SU-DHL-6 (cell line): ENCODE results near the gene WDR72.

Experiments
- H2AFZ ChIP-seq: fragments of 200-600 bp; sonication (generic); 2 replicates; pipeline ENCODE4 v1.6.1; 2014; ENCODE audit warnings: low read depth, mild to moderate bottlenecking, moderate library complexity, mixed read lengths, antibody characterized with exemption, low read length; ENCODE audit not compliant: severe bottlenecking
- H3F3A ChIP-seq: fragments of 200-600 bp; shearing (Covaris generic); 2 replicates; pipeline ENCODE4 v1.6.0; 2016; ENCODE audit warnings: antibody characterized with exemption, mild to moderate bottlenecking; ENCODE audit not compliant: insufficient read depth
- H3K27ac ChIP-seq: fragments of 200-600 bp; sonication (generic); 2 replicates; pipeline ENCODE4 v1.5.1; 2016; ENCODE audit warnings: low read depth, mild to moderate bottlenecking, low read length, moderate library complexity, mixed read lengths
- H3K27me3 ChIP-seq: fragments of 200-600 bp; sonication (generic), shearing (Covaris generic); 2 replicates; pipeline ENCODE4 v1.6.0; 2014; ENCODE audit warnings: mild to moderate bottlenecking, low read length
- H3K36me3 ChIP-seq: fragments of 200-600 bp; sonication (generic); 2 replicates; pipeline ENCODE4 v1.6.1; 2014; ENCODE audit warnings: mild to moderate bottlenecking, low read length, mixed read lengths
- H3K4me2 ChIP-seq: fragments of 300-600, 200-600 bp; shearing (Covaris generic), sonication (generic); 2 replicates; pipeline ENCODE4 v1.6.0; 2014; ENCODE audit warnings: low read length, low read depth, mild to moderate bottlenecking; ENCODE audit not compliant: poor library complexity, severe bottlenecking
- H3K4me3 ChIP-seq: fragments of 200-600 bp; sonication (generic); 2 replicates; pipeline ENCODE4 v1.5.1; 2014; ENCODE audit warnings: antibody characterized with exemption, low read length, mild to moderate bottlenecking, mixed read lengths; ENCODE audit not compliant: insufficient read depth, poor library complexity, severe bottlenecking
- H3K79me2 ChIP-seq: fragments of 200-600 bp; sonication (generic); 2 replicates; pipeline ENCODE4 v1.6.1; 2014; ENCODE audit warnings: mild to moderate bottlenecking, low read length, moderate library complexity; ENCODE audit not compliant: insufficient read depth
- H3K9ac ChIP-seq: fragments of 200-600 bp; sonication (generic); 2 replicates; pipeline ENCODE4 v1.7.0; 2014; ENCODE audit warnings: mild to moderate bottlenecking, low read length
- H3K9me2 ChIP-seq: fragments of 200-600 bp; sonication (generic); replicated peaks from 2 replicates; pipeline ENCODE4 v1.6.1; 2014; ENCODE audit warnings: low read length; ENCODE audit not compliant: insufficient read depth
- H3K9me3 ChIP-seq: fragments of 200-600 bp; sonication (generic); 2 replicates; pipeline ENCODE4 v1.6.1; 2014; ENCODE audit warnings: low read length, mixed read lengths; ENCODE audit not compliant: insufficient read depth
- H4K20me1 ChIP-seq: fragments of 200-600 bp; sonication (generic); 2 replicates; pipeline ENCODE4 v1.6.1; 2014; ENCODE audit warnings: low read depth, mild to moderate bottlenecking, antibody characterized with exemption, low read length, moderate library complexity, mixed read lengths
- CTCF ChIP-seq: fragments of 200-600 bp; sonication (generic); IDR thresholded peaks from one replicate; pipeline ENCODE4 v1.5.1; 2017; ENCODE audit warnings: antibody characterized with exemption, mild to moderate bottlenecking, low read length, moderate library complexity; ENCODE audit not compliant: insufficient read depth, poor library complexity, severe bottlenecking
- EZH2phosphoT487 ChIP-seq: fragments of 200-600 bp; sonication (generic), shearing (Covaris generic); conservative IDR thresholded peaks from 2 replicates; pipeline ENCODE4 v1.6.1; 2018; ENCODE audit warnings: mild to moderate bottlenecking, antibody characterized with exemption, low read length, moderate library complexity, mixed read lengths

WDR72 gene

DNA sequence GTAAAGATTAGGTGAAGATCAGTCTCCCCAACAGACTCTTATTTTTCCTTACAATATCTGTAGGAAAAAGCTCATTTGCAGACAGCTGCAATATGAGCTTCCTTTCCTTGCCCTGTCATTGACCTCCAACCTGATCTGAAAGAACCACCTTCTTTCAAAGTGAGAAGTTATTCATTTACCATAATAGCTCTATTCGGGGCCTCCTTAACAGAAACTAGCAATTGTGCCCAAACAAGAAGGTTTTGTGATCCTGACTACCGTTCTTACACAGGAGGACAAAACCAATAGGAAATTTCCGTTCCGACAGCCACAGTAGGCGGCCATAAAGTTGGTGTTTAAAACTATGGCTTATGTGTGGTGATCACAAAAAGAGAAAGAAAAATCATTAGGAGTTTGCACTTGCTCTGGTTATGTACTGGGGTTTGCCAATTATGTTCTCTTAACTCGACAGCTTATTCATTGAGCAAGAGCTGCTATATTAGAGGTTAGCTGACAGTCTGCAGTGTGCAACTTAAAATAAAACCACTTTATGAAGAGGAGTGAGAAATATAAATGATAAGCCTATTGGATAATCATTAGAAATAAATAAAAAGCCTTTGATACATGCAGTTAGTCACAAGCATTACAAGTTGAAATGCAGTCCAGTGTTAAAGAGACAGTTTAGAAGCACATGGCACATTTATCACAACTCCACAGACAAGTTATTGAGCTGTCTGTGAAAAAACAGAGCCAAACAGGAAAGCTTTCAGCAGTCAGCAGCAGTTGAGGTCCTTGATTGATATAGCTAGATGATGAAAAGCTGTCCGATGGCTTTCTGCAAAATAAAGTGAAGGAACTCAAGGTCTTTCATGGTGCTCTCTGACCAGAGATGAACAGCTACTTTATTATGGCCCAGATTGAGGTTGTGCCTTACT, 199.8 kb downstream of the WDR72 start:
- H3K4me3 ChIP-seq, result no peak overlapping the region
- H3F3A ChIP-seq, result no peaks in the 10 kb centered on the region
- no peak overlapping the region for H3K9ac ChIP-seq
- H3K27ac ChIP-seq, result no peak overlapping the region
- no peaks in the 10 kb centered on the region for H3K27me3 ChIP-seq
- no peaks in the 10 kb centered on the region for H3K79me2 ChIP-seq
- no peak overlapping the region for H2AFZ ChIP-seq
- no peak for TF ChIP-seq EZH2phosphoT487
- TF ChIP-seq CTCF, result no peak
- no peaks in the 10 kb centered on the region for H3K9me3 ChIP-seq
- no peaks in the 10 kb centered on the region for H3K9me2 ChIP-seq
- H3K36me3 ChIP-seq, result no peaks in the 10 kb centered on the region
- H4K20me1 ChIP-seq, result no peaks in the 10 kb centered on the region
- H3K4me2 ChIP-seq, result no peak overlapping the region

GRCh38 chr15:53558384-53558783, 201.1 kb downstream of the WDR72 start:
- no peak overlapping the region for H3K4me2 ChIP-seq

GRCh38 chr15:53555226-53555625, 204.2 kb downstream of the WDR72 start:
- Histone ChIP-seq H3K4me2 (no peak overlapping the region), H3K4me3 (no peak overlapping the region), H2AFZ (no peak overlapping the region), H3K27me3 (no peaks in the 10 kb centered on the region), H3K9me2 (no peaks in the 10 kb centered on the region), H3K9ac (no peak overlapping the region), H3K79me2 (no peaks in the 10 kb centered on the region), H3K36me3 (no peaks in the 10 kb centered on the region), H4K20me1 (no peaks in the 10 kb centered on the region), H3F3A (no peaks in the 10 kb centered on the region), H3K27ac (no peak overlapping the region), H3K9me3 (no peaks in the 10 kb centered on the region)
- no peak for TF ChIP-seq CTCF
- no peak for TF ChIP-seq EZH2phosphoT487

More at GRCh38 chr15:53558384-53558783, 201.1 kb downstream of the WDR72 start:
- Histone ChIP-seq H3K4me3 (no peak overlapping the region), H3K27me3 (no peaks in the 10 kb centered on the region), H4K20me1 (no peaks in the 10 kb centered on the region), H3F3A (no peaks in the 10 kb centered on the region), H3K36me3 (no peaks in the 10 kb centered on the region), H2AFZ (no peak overlapping the region), H3K79me2 (no peaks in the 10 kb centered on the region), H3K9me3 (no peaks in the 10 kb centered on the region), H3K9ac (no peak overlapping the region), H3K27ac (no peak overlapping the region), H3K9me2 (no peaks in the 10 kb centered on the region)
- TF ChIP-seq EZH2phosphoT487 (no peak), CTCF (no peak)
